H1 (cell line): Measurements from ENCODE around the gene ACYP2. TPM values are rescaled to one million over a fixed set of nuclear protein-coding genes. Genes with fewer than 3 reads are reported as not detected.

ENCODE experiments used
- CTCF ChIA-PET: fragments of 300-600 bp; sonication (Branson Sonifier 250); formaldehyde crosslinking; loops from one replicate; lab custom pipeline; 2021; ENCODE audit not compliant: partially characterized antibody; lab: Charles Lee
- POLR2A ChIA-PET: fragments of 300-600 bp; sonication (Branson Sonifier 250); formaldehyde crosslinking; loops from one replicate; lab custom pipeline; 2021; ENCODE audit warnings: inconsistent platforms; ENCODE audit not compliant: partially characterized antibody; lab: Charles Lee
- DNase-seq, 2 experiments: peaks; one replicate each; pipeline versions ENCODE4 v3.0.0 to v3.0.0-alpha.2; 2010 to 2022; ENCODE audit warnings: low spot score in 2 of 2, low read depth in 1 of 2, mixed read lengths in 1 of 2
- FAIRE-seq: peaks from 2 replicates; lab custom pipeline; 2011; peaks lifted over from hg19 to GRCh38; lab: Jason Lieb, UNC
- H2AFZ ChIP-seq: 2 replicates; pipeline ENCODE4 v1.8.1; 2012; ENCODE audit warnings: low read length, inconsistent platforms
- H2AK5ac ChIP-seq: 2 replicates; pipeline ENCODE4 v1.6.1; 2013; ENCODE audit warnings: low read depth, low read length
- H2BK120ac ChIP-seq: replicated peaks from 2 replicates; pipeline ENCODE3; 2013; ENCODE audit warnings: low read depth, low read length, inconsistent platforms
- H2BK12ac ChIP-seq: 2 replicates; pipeline ENCODE4 v1.6.1; 2013; ENCODE audit warnings: low read depth, low read length
- H2BK15ac ChIP-seq: 2 replicates; pipeline ENCODE4 v1.6.1; 2013; ENCODE audit warnings: low read length
- H2BK20ac ChIP-seq: 2 replicates; pipeline ENCODE4 v1.6.1; 2013; ENCODE audit warnings: low read length
- H2BK5ac ChIP-seq: 2 replicates; pipeline ENCODE4 v1.6.1; 2013; ENCODE audit warnings: low read depth, low read length
- H3K14ac ChIP-seq: 2 replicates; pipeline ENCODE4 v1.6.1; 2013; ENCODE audit warnings: inconsistent platforms; ENCODE audit not compliant: insufficient read length
- H3K18ac ChIP-seq: 2 replicates; pipeline ENCODE4 v1.6.1; 2013; ENCODE audit warnings: low read length; ENCODE audit errors: extremely low read depth
- H3K23ac ChIP-seq: 2 replicates; pipeline ENCODE4 v1.6.1; 2013; ENCODE audit warnings: inconsistent platforms; ENCODE audit not compliant: insufficient read length
- H3K23me2 ChIP-seq: 2 replicates; pipeline ENCODE4 v1.6.1; 2013; ENCODE audit warnings: low read depth, low read length
- H3K27ac ChIP-seq: 2 replicates; pipeline ENCODE4 v1.6.1; 2011; ENCODE audit warnings: low read depth, low read length, inconsistent platforms
- H3K27me3 ChIP-seq, 4 experiments: replicated peaks in 1 of 4; 1 replicate in 1 of 4; 2 replicates in 3 of 4; pipeline versions ENCODE4 v1.6.1 to v1.8.1; 2011 to 2013; ENCODE audit warnings: low read length in 3 of 4, mild to moderate bottlenecking in 3 of 4, inconsistent platforms in 2 of 4, mixed read lengths in 2 of 4, moderate library complexity in 1 of 4; ENCODE audit not compliant: control insufficient read depth in 3 of 4, insufficient read depth in 3 of 4; ENCODE audit errors: extremely low read depth in 1 of 4
- H3K36me3 ChIP-seq, 4 experiments: 2 replicates each; pipeline versions ENCODE4 v1.6.1 to v1.8.1; 2011 to 2013; ENCODE audit warnings: mild to moderate bottlenecking in 4 of 4, low read length in 3 of 4, moderate library complexity in 2 of 4, control low read depth in 1 of 4, inconsistent platforms in 1 of 4; ENCODE audit not compliant: insufficient read depth in 4 of 4, control insufficient read depth in 2 of 4
- H3K4ac ChIP-seq: replicated peaks from 2 replicates; pipeline ENCODE3; 2013; ENCODE audit warnings: low read length, low read depth, mixed read lengths, inconsistent platforms; ENCODE audit not compliant: insufficient read length
- H3K4me1 ChIP-seq, 4 experiments: replicated peaks in 1 of 4; 1 replicate in 1 of 4; 2 replicates in 3 of 4; pipeline versions ENCODE4 v1.6.1 to v1.8.1; 2011 to 2013; ENCODE audit warnings: low read length in 3 of 4, inconsistent platforms in 2 of 4, mixed read lengths in 1 of 4; ENCODE audit not compliant: insufficient read depth in 4 of 4, control insufficient read depth in 3 of 4
- H3K4me2 ChIP-seq, 2 experiments: 2 replicates each; pipeline versions ENCODE4 v1.6.1 to v1.8.1; 2011 to 2013; ENCODE audit warnings: low read depth in 2 of 2, low read length in 2 of 2, control low read depth in 1 of 2, inconsistent platforms in 1 of 2, mild to moderate bottlenecking in 1 of 2; ENCODE audit not compliant: insufficient read depth in 1 of 2
- H3K4me3 ChIP-seq, 4 experiments: fragments of 200-600, 300-600 bp in 1 of 4; sonication (generic), shearing (Covaris generic), sonication (Bioruptor Twin) in 1 of 4; 2 replicates each; pipeline versions ENCODE4 v1.5.1 to v1.8.1; 2011 to 2016; ENCODE audit warnings: low read length in 4 of 4, low read depth in 3 of 4, control low read depth in 2 of 4, inconsistent platforms in 2 of 4, mild to moderate bottlenecking in 2 of 4, mixed read lengths in 1 of 4, moderate library complexity in 1 of 4; ENCODE audit not compliant: insufficient read depth in 2 of 4; ENCODE audit errors: extremely low read depth in 1 of 4
- H3K56ac ChIP-seq: replicated peaks from 2 replicates; pipeline ENCODE3; 2013; ENCODE audit warnings: low read depth, mild to moderate bottlenecking, mixed read lengths, low read length, inconsistent platforms; ENCODE audit not compliant: insufficient read length
- H3K79me1 ChIP-seq: 2 replicates; pipeline ENCODE4 v1.6.1; 2013; ENCODE audit warnings: low read depth, low read length, control low read depth
- H3K79me2 ChIP-seq, 2 experiments: 2 replicates each; pipeline versions ENCODE4 v1.6.1 to v1.8.1; 2012 to 2013; ENCODE audit warnings: low read length in 2 of 2, mild to moderate bottlenecking in 2 of 2, inconsistent platforms in 1 of 2; ENCODE audit not compliant: insufficient read depth in 2 of 2, control insufficient read depth in 1 of 2
- H3K9ac ChIP-seq, 4 experiments: replicated peaks in 1 of 4; 1 replicate in 1 of 4; 2 replicates in 3 of 4; pipeline versions ENCODE4 v1.6.1 to v1.8.1; 2011 to 2013; ENCODE audit warnings: low read depth in 3 of 4, low read length in 3 of 4, control low read depth in 2 of 4, mild to moderate bottlenecking in 2 of 4, moderate library complexity in 2 of 4, inconsistent platforms in 1 of 4; ENCODE audit errors: extremely low read depth in 1 of 4
- H3K9me3 ChIP-seq, 2 experiments: 2 replicates each; pipeline versions ENCODE4 v1.6.1 to v1.8.1; 2012 to 2013; ENCODE audit warnings: mild to moderate bottlenecking in 2 of 2, moderate library complexity in 2 of 2, control low read depth in 1 of 2, inconsistent platforms in 1 of 2, low read depth in 1 of 2, low read length in 1 of 2, mixed read lengths in 1 of 2; ENCODE audit not compliant: insufficient read depth in 2 of 2
- H4K20me1 ChIP-seq, 2 experiments: replicated peaks in 1 of 2; 2 replicates each; pipeline versions ENCODE3 to v1.8.1; 2011 to 2013; ENCODE audit warnings: inconsistent platforms in 2 of 2, low read length in 2 of 2, mild to moderate bottlenecking in 1 of 2; ENCODE audit not compliant: insufficient read depth in 2 of 2, control insufficient read depth in 1 of 2
- H4K5ac ChIP-seq: 2 replicates; pipeline ENCODE4 v1.6.1; 2013; ENCODE audit warnings: low read length, low read depth, mixed read lengths, inconsistent platforms; ENCODE audit not compliant: insufficient read length
- H4K8ac ChIP-seq: 2 replicates; pipeline ENCODE4 v1.8.0; 2013; ENCODE audit warnings: mild to moderate bottlenecking, moderate library complexity, low read length, inconsistent platforms; ENCODE audit not compliant: insufficient read depth; ENCODE audit errors: extremely low read depth
- H4K91ac ChIP-seq: replicated peaks from 2 replicates; pipeline ENCODE3; 2013; ENCODE audit warnings: low read length, mixed read lengths, inconsistent platforms; ENCODE audit not compliant: insufficient read length
- E2F6 ChIP-seq: IDR thresholded peaks from 2 replicates; pipeline ENCODE4 v1.6.1; 2012; ENCODE audit warnings: inconsistent platforms
- FOSL1 ChIP-seq: IDR thresholded peaks from 2 replicates; pipeline ENCODE4 v1.6.1; 2011; ENCODE audit warnings: mild to moderate bottlenecking, low read depth, low read length, moderate library complexity; ENCODE audit not compliant: insufficient read depth
- SP1 ChIP-seq: IDR thresholded peaks from 2 replicates; pipeline ENCODE4 v1.6.1; 2011; ENCODE audit warnings: low read depth, low read length
- TAF7 ChIP-seq: optimal IDR thresholded peaks from 2 replicates; pipeline ENCODE3; 2011; ENCODE audit warnings: low read depth, mild to moderate bottlenecking, inconsistent platforms, low read length, moderate library complexity, borderline replicate concordance
- WGBS, 2 experiments: shearing (Covaris generic) in 1 of 2; methylation state at CpG; one replicate each; pipeline versions ENCODE4 v1.1.6 to v1.1.7; 2013 to 2015; ENCODE audit warnings: low lambda C conversion rate in 2 of 2, mixed read lengths in 2 of 2, inconsistent platforms in 1 of 2, low coverage in 1 of 2, missing lambda C conversion rate in 1 of 2; ENCODE audit not compliant: insufficient replicate concordance in 2 of 2, insufficient coverage in 1 of 2, insufficient read length in 1 of 2; ENCODE audit errors: extremely low coverage in 1 of 2, missing lambda C conversion rate in 1 of 2; 5-methylcytosine and 5-hydroxymethylcytosine counted together
- polyA plus RNA-seq, 7 experiments: library from polyadenylated mRNA; depleted of rRNA in 3 of 7; stranded (reverse) in 5 of 7; unstranded in 2 of 7; fragments of >200 nt in 5 of 7; fragments of 200-250 nt in 2 of 7; gene quantifications; 1 replicate in 5 of 7; 2 replicates in 1 of 7; 4 replicates in 1 of 7; pipeline versions ENCODE4 v1.2.1 to v1.2.3, GENCODE V29; 2011 to 2013; ENCODE audit warnings: missing spikeins in 2 of 7, mixed read lengths in 2 of 7
- total RNA-seq: library from RNA; stranded (reverse); fragmentation: NEBNext Ultra II Directional; extraction: Animal tissue kit (Norgen Biotek cat#: 25700); gene quantifications from 2 replicates; pipeline ENCODE4 v1.2.1, GENCODE V29; 2021

ACYP2 gene
- total and polyA plus RNA-seq, 2 of the 8 experiments (the other 6 are each of a cell fraction or from before 2014, with no cell fraction given) = 3.4 to 4.4 TPM

- Histone ChIP-seq H4K91ac (no peak within 1 kb of the TSS), H2BK15ac (no peak within 1 kb of the TSS), H3K9me3 (peaks cover 2 to 4% of the 10 kb centered on the region in 2 experiments; a peak in 2 of 4 replicates), H4K8ac (no peak within 1 kb of the TSS), H3K4me1 (no peaks in the 10 kb centered on the region), H3K36me3 (no peaks in the 10 kb centered on the region), H4K5ac (no peak within 1 kb of the TSS), H2BK12ac (no peak within 1 kb of the TSS), H3K4me2 (no peak within 1 kb of the TSS), H2BK120ac (no peak within 1 kb of the TSS), H3K14ac (no peak within 1 kb of the TSS), H3K27ac (no peak within 1 kb of the TSS), H3K79me1 (no peaks in the 10 kb centered on the region), H3K9ac (no peak within 1 kb of the TSS), H3K23me2 (no peaks in the 10 kb centered on the region), H3K23ac (no peak within 1 kb of the TSS), H2AK5ac (no peak within 1 kb of the TSS), H3K18ac (no peak within 1 kb of the TSS), H2BK20ac (no peak within 1 kb of the TSS), H4K20me1 (no peaks in the 10 kb centered on the region), H2BK5ac (no peak within 1 kb of the TSS), H3K4me3 (no peak within 1 kb of the TSS), H3K56ac (no peak within 1 kb of the TSS), H2AFZ (no peak within 1 kb of the TSS), H3K79me2 (no peaks in the 10 kb centered on the region), H3K27me3 (no peaks in the 10 kb centered on the region), H3K4ac (no peak within 1 kb of the TSS)
- TF ChIP-seq E2F6 = no peak
- no peak for TF ChIP-seq TAF7
- TF ChIP-seq FOSL1 = no peak
- no peak for TF ChIP-seq SP1
- CTCF ChIA-PET = interaction anchor here (0.6 kb wide), 1 partner anchor 129 kb away, joined by 5 read pairs; no protein-coding TSS in a partner anchor
- POLR2A ChIA-PET = no interaction called here
- DNase-seq (no peak), FAIRE-seq (no peak)
- 90% methylated on average over 24 of the region's 25 CpGs; no CpG with 5 or more reads in 1 of the 2 experiments for WGBS, 2 experiments
Observed at GRCh38 chr2:54256091-54256694, 140.8 kb downstream of the ACYP2 start, which contains the start of gene TSPYL6. TSS of gene TSPYL6 (minus strand) at chr2:54256229. CDS start at chr2:54256151, 78 bp downstream.
